GM12878 (cell line): ENCODE data around the gene WDR17. TPM values are rescaled to one million over a fixed set of nuclear protein-coding genes. Genes with fewer than 3 reads are reported as not detected.

Source experiments
- ATAC-seq: fragments of 200-7000 bp; cut with Tn5 transposase; 3 replicates; pipeline ENCODE4 v1.9.1; 2020; ENCODE audit warnings: mild to moderate bottlenecking, moderate library complexity
- BruUV-seq: library from RNA; stranded (reverse); fragments of 400-500 nt; replicated peaks from 2 replicates; lab custom pipeline; 2021; lab: Mats Ljungman, UMichigan
- CTCF ChIA-PET: fragments of 300-600 bp; sonication (Branson Sonifier 250); formaldehyde crosslinking; extraction: SDS; loops from one replicate; lab custom pipeline; 2021; ENCODE audit warnings: inconsistent platforms; lab: Yijun Ruan, JAX
- POLR2A ChIA-PET: fragments of 350-600 bp; formaldehyde crosslinking; extraction: SDS; loops from one replicate; lab custom pipeline; 2021; ENCODE audit warnings: inconsistent platforms; lab: Charles Lee
- RAD21 ChIA-PET: fragments of 300-600 bp; sonication (Branson Sonifier 250); formaldehyde crosslinking; loops from one replicate; lab custom pipeline; 2023; ENCODE audit warnings: antibody characterized with exemption; ENCODE audit not compliant: unreplicated experiment; lab: Charles Lee
- SMC1A ChIA-PET: fragments of 300-600 bp; sonication (Branson Sonifier 250); formaldehyde crosslinking; loops from one replicate; lab custom pipeline; 2023; ENCODE audit not compliant: unreplicated experiment, uncharacterized antibody; lab: Charles Lee
- DNase-seq: peaks from one replicate; pipeline ENCODE4 v3.0.0-alpha.2; 2011; ENCODE audit warnings: low read depth, low spot score
- FAIRE-seq: peaks from 3 replicates; lab custom pipeline; 2011; peaks lifted over from hg19 to GRCh38; lab: Jason Lieb, UNC
- H2AFZ ChIP-seq: 2 replicates; pipeline ENCODE4 v1.6.0; 2011; ENCODE audit warnings: low read depth, low read length, control low read depth; ENCODE audit not compliant: control insufficient read depth
- H3K27ac ChIP-seq: 2 replicates; pipeline ENCODE4 v1.5.1; 2011; ENCODE audit warnings: control low read depth; ENCODE audit not compliant: control insufficient read depth, insufficient read depth
- H3K27me3 ChIP-seq, 2 experiments: replicated peaks in 1 of 2; 2 replicates each; pipeline versions ENCODE4 v1.6.0 to v1.6.1; 2011; ENCODE audit warnings: low read length in 1 of 2; ENCODE audit not compliant: control insufficient read depth in 2 of 2, insufficient read depth in 2 of 2
- H3K36me3 ChIP-seq, 2 experiments: 2 replicates each; pipeline ENCODE4 v1.5.1; 2011; ENCODE audit warnings: low read length in 1 of 2; ENCODE audit not compliant: control insufficient read depth in 2 of 2, insufficient read depth in 2 of 2
- H3K4me1 ChIP-seq: 2 replicates; pipeline ENCODE4 v1.6.1; 2011; ENCODE audit warnings: mild to moderate bottlenecking, low read length, moderate library complexity, mixed read lengths; ENCODE audit not compliant: control insufficient read depth, insufficient read depth
- H3K4me2 ChIP-seq: 2 replicates; pipeline ENCODE4 v1.6.0; 2011; ENCODE audit warnings: control low read depth; ENCODE audit not compliant: control insufficient read depth, insufficient read depth
- H3K4me3 ChIP-seq: fragments of 200-600 bp; sonication (generic); 2 replicates; pipeline ENCODE4 v1.5.1; 2016
- H3K79me2 ChIP-seq: 2 replicates; pipeline ENCODE4 v1.6.0; 2011; ENCODE audit warnings: low read length; ENCODE audit not compliant: control insufficient read depth, insufficient read depth
- H3K9ac ChIP-seq: 2 replicates; pipeline ENCODE4 v1.8.0; 2011; ENCODE audit warnings: low read length, control low read depth, mixed read lengths; ENCODE audit not compliant: control insufficient read depth, insufficient read depth
- H3K9me3 ChIP-seq: replicated peaks from 3 replicates; pipeline ENCODE4 v1.5.1; 2011; ENCODE audit warnings: mild to moderate bottlenecking, low read length; ENCODE audit not compliant: control insufficient read depth, insufficient read depth
- H4K20me1 ChIP-seq: 2 replicates; pipeline ENCODE4 v1.6.0; 2011; ENCODE audit not compliant: control insufficient read depth, insufficient read depth
- BACH1 ChIP-seq: fragments of 450-650 bp; IDR thresholded peaks from 2 replicates; pipeline ENCODE4 v1.6.1; 2017; ENCODE audit warnings: mild to moderate bottlenecking, borderline replicate concordance
- CBFB ChIP-seq: IDR thresholded peaks from 2 replicates; pipeline ENCODE4 v1.6.1; 2016; ENCODE audit warnings: antibody characterized with exemption, low read depth
- CBX3 ChIP-seq: fragments of 200-600 bp; sonication (generic); IDR thresholded peaks from 2 replicates; pipeline ENCODE4 v1.6.1; 2016; ENCODE audit warnings: low read depth, borderline replicate concordance
- E2F8 ChIP-seq: fragments of 450-650 bp; IDR thresholded peaks from 2 replicates; pipeline ENCODE4 v1.6.1; 2018; ENCODE audit warnings: mild to moderate bottlenecking, low read depth, moderate library complexity; ENCODE audit not compliant: partially characterized antibody
- EED ChIP-seq: sonication (generic); IDR thresholded peaks from 2 replicates; pipeline ENCODE4 v1.6.1; 2016; ENCODE audit warnings: antibody characterized with exemption, low read depth
- GATAD2B ChIP-seq: fragments of 450-650 bp; conservative IDR thresholded peaks from 2 replicates; pipeline ENCODE4 v1.6.1; 2017; ENCODE audit warnings: low read depth, mild to moderate bottlenecking, moderate library complexity
- MTA2 ChIP-seq: fragments of 450-650 bp; IDR thresholded peaks from 2 replicates; pipeline ENCODE4 v1.6.1; 2016; ENCODE audit warnings: low read depth, mild to moderate bottlenecking, moderate library complexity
- MTA3 ChIP-seq: IDR thresholded peaks from 2 replicates; pipeline ENCODE4 v1.6.1; 2012; ENCODE audit warnings: low read length, inconsistent platforms, borderline replicate concordance
- NR2C1 ChIP-seq: fragments of 450-650 bp; IDR thresholded peaks from 2 replicates; pipeline ENCODE4 v1.6.1; 2017; ENCODE audit warnings: antibody characterized with exemption, mild to moderate bottlenecking, moderate library complexity
- PML ChIP-seq: IDR thresholded peaks from 2 replicates; pipeline ENCODE4 v1.6.1; 2012; ENCODE audit warnings: low read length, inconsistent platforms
- SMAD5 ChIP-seq: IDR thresholded peaks from 2 replicates; pipeline ENCODE4 v1.6.1; 2016; ENCODE audit warnings: antibody characterized with exemption, low read depth
- SP1 ChIP-seq: IDR thresholded peaks from one replicate; pipeline ENCODE4 v1.6.1; 2011; ENCODE audit warnings: low read depth, low read length
- SUZ12 ChIP-seq: fragments of 200-600 bp; sonication (generic); IDR thresholded peaks from one replicate; pipeline ENCODE4 v1.6.1; 2018; ENCODE audit warnings: antibody characterized with exemption, mild to moderate bottlenecking; ENCODE audit not compliant: unreplicated experiment
- ZBTB33 ChIP-seq: fragments of 450-650 bp; IDR thresholded peaks from 2 replicates; pipeline ENCODE4 v1.6.1; 2017; ENCODE audit warnings: mild to moderate bottlenecking
- ZNF622 ChIP-seq: fragments of 450-650 bp; IDR thresholded peaks from 2 replicates; pipeline ENCODE4 v1.6.1; 2017; ENCODE audit warnings: mild to moderate bottlenecking, inconsistent platforms
- in situ Hi-C: fragments of 300-500 bp; cut with MboI; formaldehyde crosslinking; loops from 9 replicates; pipeline ENCODE4 v1.14.3; 2018; ENCODE audit warnings: mixed read lengths
- intact Hi-C: fragments of 100-400 bp; cut with micrococcal nuclease; formaldehyde crosslinking; loops from one replicate; pipeline ENCODE4 v1.14.2; 2022; ENCODE audit not compliant: unreplicated experiment
- polyA plus RNA-seq, 11 experiments: library from polyadenylated mRNA; depleted of rRNA in 4 of 11; unstranded in 6 of 11; stranded (reverse) in 5 of 11; fragments of >200 nt; fragmentation: Nextera tagmentation in 4 of 11; fragmentation: Illumina TruSeq in 1 of 11; extraction: Ambion mirVana in 4 of 11; extraction: Trizol in 1 of 11; gene quantifications; 1 replicate in 1 of 11; 2 replicates in 10 of 11; pipeline versions ENCODE4 v1.2.1 to v1.2.3, GENCODE V29; 2011 to 2016; ENCODE audit warnings: inconsistent platforms in 2 of 11, missing spikeins in 2 of 11, low read depth in 1 of 11
- total RNA-seq, 4 experiments: library from RNA; depleted of rRNA in 3 of 4; stranded (reverse); fragments of >200 nt in 3 of 4; fragmentation: Illumina TruSeq in 1 of 4; extraction: Trizol in 1 of 4; gene quantifications; 2 replicates each; pipeline versions ENCODE4 v1.2.1 to v1.2.3, GENCODE V29; 2013 to 2021
- TF ChIP-seq, protein P1 (sequence below): fragments of 450-650 bp; IDR thresholded peaks from 2 replicates; pipeline ENCODE4 v1.6.1; 2017; ENCODE audit warnings: mild to moderate bottlenecking, moderate library complexity

WDR17 gene
- total and polyA plus RNA-seq, 10 of the 15 experiments (the other 5 are each of a cell fraction or from before 2014, with no cell fraction given) = 0.43 to 3.8 (median 2.8) TPM

- TF ChIP-seq PML = no peak
- no peak for TF ChIP-seq EED
- TF ChIP-seq SMAD5 = no peak
- TF ChIP-seq E2F8 = no peak
- no peak for TF ChIP-seq SP1
Observed at GRCh38 chr4:176038789-176039188, 26.9 kb upstream of the WDR17 start (continued).

DNA sequence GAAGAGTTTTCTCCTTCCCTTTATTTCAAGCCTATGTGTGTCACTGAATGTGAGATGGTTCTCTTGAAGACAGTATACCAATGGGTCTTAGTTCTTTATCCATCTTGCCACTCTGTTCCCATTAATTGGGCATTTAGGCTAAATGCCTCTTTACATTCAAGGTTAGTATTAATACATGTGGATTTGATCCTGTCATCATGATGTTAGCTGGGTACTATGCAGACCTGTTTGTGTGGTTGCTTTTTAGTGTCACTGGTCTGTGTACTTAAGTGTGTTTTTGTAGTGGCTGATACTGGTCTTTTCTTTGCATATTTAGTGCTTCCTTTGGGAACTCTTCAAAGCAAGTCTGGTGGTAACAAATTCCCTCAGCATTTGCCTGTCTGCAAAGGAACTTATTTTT lies 23.4 kb upstream of the WDR17 start:
- CTCF ChIA-PET = no interaction called here
- H3K9me3 ChIP-seq = peaks cover 2% of the 10 kb centered on the region; the same call in 2 of the 3 replicates
- TF ChIP-seq, protein P1, sequence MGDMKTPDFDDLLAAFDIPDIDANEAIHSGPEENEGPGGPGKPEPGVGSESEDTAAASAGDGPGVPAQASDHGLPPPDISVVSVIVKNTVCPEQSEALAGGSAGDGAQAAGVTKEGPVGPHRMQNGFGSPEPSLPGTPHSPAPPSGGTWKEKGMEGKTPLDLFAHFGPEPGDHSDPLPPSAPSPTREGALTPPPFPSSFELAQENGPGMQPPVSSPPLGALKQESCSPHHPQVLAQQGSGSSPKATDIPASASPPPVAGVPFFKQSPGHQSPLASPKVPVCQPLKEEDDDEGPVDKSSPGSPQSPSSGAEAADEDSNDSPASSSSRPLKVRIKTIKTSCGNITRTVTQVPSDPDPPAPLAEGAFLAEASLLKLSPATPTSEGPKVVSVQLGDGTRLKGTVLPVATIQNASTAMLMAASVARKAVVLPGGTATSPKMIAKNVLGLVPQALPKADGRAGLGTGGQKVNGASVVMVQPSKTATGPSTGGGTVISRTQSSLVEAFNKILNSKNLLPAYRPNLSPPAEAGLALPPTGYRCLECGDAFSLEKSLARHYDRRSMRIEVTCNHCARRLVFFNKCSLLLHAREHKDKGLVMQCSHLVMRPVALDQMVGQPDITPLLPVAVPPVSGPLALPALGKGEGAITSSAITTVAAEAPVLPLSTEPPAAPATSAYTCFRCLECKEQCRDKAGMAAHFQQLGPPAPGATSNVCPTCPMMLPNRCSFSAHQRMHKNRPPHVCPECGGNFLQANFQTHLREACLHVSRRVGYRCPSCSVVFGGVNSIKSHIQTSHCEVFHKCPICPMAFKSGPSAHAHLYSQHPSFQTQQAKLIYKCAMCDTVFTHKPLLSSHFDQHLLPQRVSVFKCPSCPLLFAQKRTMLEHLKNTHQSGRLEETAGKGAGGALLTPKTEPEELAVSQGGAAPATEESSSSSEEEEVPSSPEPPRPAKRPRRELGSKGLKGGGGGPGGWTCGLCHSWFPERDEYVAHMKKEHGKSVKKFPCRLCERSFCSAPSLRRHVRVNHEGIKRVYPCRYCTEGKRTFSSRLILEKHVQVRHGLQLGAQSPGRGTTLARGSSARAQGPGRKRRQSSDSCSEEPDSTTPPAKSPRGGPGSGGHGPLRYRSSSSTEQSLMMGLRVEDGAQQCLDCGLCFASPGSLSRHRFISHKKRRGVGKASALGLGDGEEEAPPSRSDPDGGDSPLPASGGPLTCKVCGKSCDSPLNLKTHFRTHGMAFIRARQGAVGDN = no peak
- TF ChIP-seq SUZ12 (no peak), CBFB (no peak), MTA3 (no peak), ZBTB33 (no peak), MTA2 (no peak), NR2C1 (no peak), ZNF622 (no peak), CBX3 (no peak), BACH1 (no peak), GATAD2B (no peak)

More for the DNA sequence above, 23.4 kb upstream of the WDR17 start:
- H3K36me3 ChIP-seq = no peaks in the 10 kb centered on the region
- no peaks in the 10 kb centered on the region for H3K4me1 ChIP-seq
- no peak for FAIRE-seq
- H3K9ac ChIP-seq = no peak overlapping the region
- in situ Hi-C loops (loop anchor here (25.0 kb wide), 1 partner anchor 295 kb away; no protein-coding TSS in a partner anchor), intact Hi-C loops (no loop called here)
- no peaks in the 10 kb centered on the region for H3K27me3 ChIP-seq
- H2AFZ ChIP-seq = no peak overlapping the region
- no peaks in the 10 kb centered on the region for H3K79me2 ChIP-seq
- POLR2A ChIA-PET = no interaction called here
- SMC1A ChIA-PET = interaction anchor here (1.1 kb wide), 1 partner anchor 9 kb away, joined by 4 read pairs; no protein-coding TSS in a partner anchor
- RAD21 ChIA-PET = no interaction called here
- DNase-seq = no peak
- no peak overlapping the region for H3K4me2 ChIP-seq
- H3K4me3 ChIP-seq = no peak overlapping the region
- no peak overlapping the region for H3K27ac ChIP-seq
- H4K20me1 ChIP-seq = no peaks in the 10 kb centered on the region
- no TSS peak for BruUV-seq
- ATAC-seq = no peak
